Fibroblast of skin of left biceps (primary cell): ENCODE measurements around the gene RPL18.

ENCODE experiments used
- DNase-seq, 2 experiments: peaks; one replicate each; pipeline ENCODE4 v3.0.0-alpha.2; 2013; ENCODE audit warnings: low read depth in 2 of 2

The RPL18 gene

GRCh38 chr19:48614436-48615230, 4.3 kb downstream of the RPL18 start, which contains the start of gene FAM83E:
Gene FAM83E, minus strand, starts transcription at chr19:48615076. Its CDS starts 1,704 bp downstream, at chr19:48613372.
- no peak for DNase-seq

- DNase-seq = no peak
These were observed 5.0 kb downstream of the RPL18 start for GRCh38 chr19:48613852-48614435.

- DNase-seq = no peak
These were observed 5.7 kb downstream of the RPL18 start for GRCh38 chr19:48613024-48613851.

GRCh38 chr19:48611872-48612271, 7.1 kb downstream of the RPL18 start:
- DNase-seq = no peak

GRCh38 chr19:48609571-48610108, 9.3 kb downstream of the RPL18 start:
- DNase-seq = no peak

GRCh38 chr19:48608798-48609263, 10.1 kb downstream of the RPL18 start:
- no peak for DNase-seq

- no peak for DNase-seq
These were observed 11.6 kb downstream of the RPL18 start for GRCh38 chr19:48607359-48607755.

- DNase-seq = no peak
These were observed 12.3 kb downstream of the RPL18 start, which contains the start of gene SPACA4 for GRCh38 chr19:48606463-48607358. Gene SPACA4, plus strand, starts transcription at chr19:48606742. Its CDS starts 237 bp downstream, at chr19:48606979.

- DNase-seq = no peak
These were observed 15.1 kb downstream of the RPL18 start for GRCh38 chr19:48603850-48604249.

GRCh38 chr19:48603449-48603848, 15.5 kb downstream of the RPL18 start:
- DNase-seq = no peak

GRCh38 chr19:48603001-48603400, 16.0 kb downstream of the RPL18 start:
- no peak for DNase-seq

GRCh38 chr19:48600679-48601417, 18.1 kb downstream of the RPL18 start:
- no peak for DNase-seq

- DNase-seq = no peak
These were observed 19.8 kb downstream of the RPL18 start for GRCh38 chr19:48598996-48599700.

- DNase-seq = no peak
These were observed 22.1 kb downstream of the RPL18 start for GRCh38 chr19:48596679-48597465.

GRCh38 chr19:48596237-48596636, 22.7 kb downstream of the RPL18 start:
- DNase-seq = no peak

- DNase-seq = no peak
These were observed 23.1 kb downstream of the RPL18 start for GRCh38 chr19:48595833-48596232.

- DNase-seq = no peak
These were observed 23.8 kb downstream of the RPL18 start for GRCh38 chr19:48595171-48595570.

GRCh38 chr19:48591021-48591420, 28.0 kb downstream of the RPL18 start:
- no peak for DNase-seq
